ENCODE data around the gene PGF. TPM values are rescaled to one million over a fixed set of nuclear protein-coding genes. Genes with fewer than 3 reads are reported as not detected.

The PGF gene
- total RNA-seq, 6 experiments from 2014 or later: 0.55 to 4.2 (median 2.1) TPM

GRCh38 chr14:74961238-74961911 is 6.0 kb upstream of the PGF start:
- ATAC-seq: no peak
- H3K27ac ChIP-seq: no peak overlapping the region

GRCh38 chr14:74960736-74961135 is 5.3 kb upstream of the PGF start:
- H3K4me1 ChIP-seq: no peaks in the 10 kb centered on the region
- 82% methylated on average over 2 of the region's 4 CpGs for WGBS (ENCODE audit: insufficient coverage, low coverage, low lambda C conversion rate, missing lambda C conversion rate)
- intact Hi-C loops (cut with DNase I): no loop called here
- TF ChIP-seq POLR2A (IDR thresholded peaks at IDR 0.05): no peak
- TF ChIP-seq CTCF (IDR thresholded peaks at IDR 0.05): no peak
- H3K4me3 ChIP-seq: no peak overlapping the region
- H3K9me3 ChIP-seq: no peaks in the 10 kb centered on the region
- H3K27me3 ChIP-seq: no peaks in the 10 kb centered on the region
- no peak overlapping the region for H3K27ac ChIP-seq
- ATAC-seq: no peak
- H3K36me3 ChIP-seq: no peaks in the 10 kb centered on the region
- DNase-seq: no peak

More at GRCh38 chr14:74961238-74961911, 6.0 kb upstream of the PGF start:
- Histone ChIP-seq H3K9me3 (no peaks in the 10 kb centered on the region), H3K27me3 (no peaks in the 10 kb centered on the region), H3K36me3 (no peaks in the 10 kb centered on the region), H3K4me3 (no peak overlapping the region), H3K4me1 (no peaks in the 10 kb centered on the region)
- no peak for TF ChIP-seq CTCF (IDR thresholded peaks at IDR 0.05)
- no peak for TF ChIP-seq POLR2A (IDR thresholded peaks at IDR 0.05)
- WGBS (ENCODE audit: insufficient coverage, low coverage, low lambda C conversion rate, missing lambda C conversion rate): 36% methylated on average over 2 of the region's 5 CpGs
- DNase-seq: no peak
- intact Hi-C loops (cut with DNase I): no loop called here

- Histone ChIP-seq H3K36me3 (no peaks in the 10 kb centered on the region), H3K27me3 (no peaks in the 10 kb centered on the region), H3K4me3 (no peak overlapping the region), H3K9me3 (no peaks in the 10 kb centered on the region), H3K4me1 (peaks cover 0 to 4% (median 0%) of the 10 kb centered on the region in 4 donors), H3K27ac (no peak overlapping the region)
- 75% methylated on average over 3 of the region's 5 CpGs for WGBS (ENCODE audit: insufficient coverage, low coverage, low lambda C conversion rate, missing lambda C conversion rate)
- no peak for TF ChIP-seq POLR2A (IDR thresholded peaks at IDR 0.05)
- TF ChIP-seq CTCF (IDR thresholded peaks at IDR 0.05): no peak
- no peak for ATAC-seq
- intact Hi-C loops (cut with DNase I): no loop called here
- no peak for DNase-seq
Measured at GRCh38 chr14:74959596-74960180, 4.3 kb upstream of the PGF start.

GRCh38 chr14:74956280-74957072 is 1.1 kb upstream of the PGF start:
- no peak overlapping the region for H3K27ac ChIP-seq
- no peaks in the 10 kb centered on the region for H3K9me3 ChIP-seq
- no peaks in the 10 kb centered on the region for H3K27me3 ChIP-seq
- ATAC-seq: no peak
- peaks cover 0 to 4% (median 0%) of the 10 kb centered on the region in 4 donors for H3K4me1 ChIP-seq
- H3K36me3 ChIP-seq: no peaks in the 10 kb centered on the region
- 72% methylated on average over 8 of the region's 24 CpGs for WGBS (ENCODE audit: insufficient coverage, low coverage, low lambda C conversion rate, missing lambda C conversion rate)
- intact Hi-C loops (cut with DNase I): no loop called here
- H3K4me3 ChIP-seq: no peak overlapping the region
- no peak for DNase-seq
- TF ChIP-seq CTCF (IDR thresholded peaks at IDR 0.05): no peak
- no peak for TF ChIP-seq POLR2A (IDR thresholded peaks at IDR 0.05)
